Small intestine (tissue), 7 donors: ENCODE measurements around the gene HTRA3. TPM values are rescaled to one million over a fixed set of nuclear protein-coding genes. Genes with fewer than 3 reads are reported as not detected.
"Not testable (repeated sequence)": the region's sequence is repeated elsewhere in the genome, so short reads cannot be mapped to it uniquely, and the experiment has no call there.

Source experiments
- DNase-seq, 2 donors: peaks; one replicate each; pipeline versions ENCODE4 v3.0.0 to v3.0.0-alpha.2; 2013
- FAIRE-seq: peaks from 2 replicates; lab custom pipeline; 2012; peaks lifted over from hg19 to GRCh38; lab: Jason Lieb, UNC
- H3K27ac ChIP-seq, 3 donors: one replicate each; pipeline ENCODE4 v1.5.1; 2013; ENCODE audit warnings: low read length in 2 of 3, mild to moderate bottlenecking in 2 of 3, control low read depth in 1 of 3, inconsistent platforms in 1 of 3, low read depth in 1 of 3, moderate library complexity in 1 of 3
- H3K27me3 ChIP-seq, 3 donors: one replicate each; pipeline ENCODE4 v1.6.1; 2013; ENCODE audit warnings: low read length in 3 of 3, inconsistent platforms in 1 of 3; ENCODE audit not compliant: control insufficient read depth in 3 of 3, insufficient read depth in 3 of 3
- H3K36me3 ChIP-seq, 3 donors: one replicate each; pipeline ENCODE4 v1.6.1; 2013; ENCODE audit warnings: low read length in 3 of 3, inconsistent platforms in 1 of 3, low read depth in 1 of 3, mild to moderate bottlenecking in 1 of 3, moderate library complexity in 1 of 3; ENCODE audit not compliant: control insufficient read depth in 3 of 3, insufficient read depth in 2 of 3
- H3K4me1 ChIP-seq, 3 donors: one replicate each; pipeline ENCODE4 v1.6.1; 2013; ENCODE audit warnings: low read length in 2 of 3, inconsistent platforms in 1 of 3, low read depth in 1 of 3, mild to moderate bottlenecking in 1 of 3, moderate library complexity in 1 of 3; ENCODE audit not compliant: control insufficient read depth in 3 of 3, insufficient read depth in 2 of 3
- H3K4me3 ChIP-seq, 3 donors: one replicate each; pipeline ENCODE4 v1.5.1; 2013; ENCODE audit warnings: low read length in 3 of 3, control low read depth in 1 of 3, inconsistent platforms in 1 of 3, low read depth in 1 of 3, mild to moderate bottlenecking in 1 of 3, moderate library complexity in 1 of 3
- H3K9me3 ChIP-seq, 2 donors: one replicate each; pipeline ENCODE4 v1.6.1; 2013; ENCODE audit warnings: low read depth in 1 of 2, low read length in 1 of 2; ENCODE audit not compliant: control insufficient read depth in 2 of 2, insufficient read depth in 1 of 2
- WGBS, 3 donors: extraction: QIAGEN DNeasy Blood & Tissue Kit; methylation state at CpG; one replicate each; pipeline ENCODE4 v1.1.7; 2013; 5-methylcytosine and 5-hydroxymethylcytosine counted together
- polyA plus RNA-seq, 4 donors: library from polyadenylated mRNA; stranded (reverse) in 3 of 4; unstranded in 1 of 4; fragments of 200-250 nt in 3 of 4; fragments of 120-200 nt in 1 of 4; gene quantifications; one replicate each; pipeline versions ENCODE4 v1.2.1 to v1.2.3, GENCODE V29; 2013
- donor health status: healthy with polysubstance abuse.
- donor health status: control.
- donor health status: control.
- donor health status: Bipolar disorder and iron deficiency.
- donor health status: healthy.

Gene HTRA3
- polyA plus RNA-seq, 4 donors: 0.67 to 13.2 (median 6.1) TPM

DNA sequence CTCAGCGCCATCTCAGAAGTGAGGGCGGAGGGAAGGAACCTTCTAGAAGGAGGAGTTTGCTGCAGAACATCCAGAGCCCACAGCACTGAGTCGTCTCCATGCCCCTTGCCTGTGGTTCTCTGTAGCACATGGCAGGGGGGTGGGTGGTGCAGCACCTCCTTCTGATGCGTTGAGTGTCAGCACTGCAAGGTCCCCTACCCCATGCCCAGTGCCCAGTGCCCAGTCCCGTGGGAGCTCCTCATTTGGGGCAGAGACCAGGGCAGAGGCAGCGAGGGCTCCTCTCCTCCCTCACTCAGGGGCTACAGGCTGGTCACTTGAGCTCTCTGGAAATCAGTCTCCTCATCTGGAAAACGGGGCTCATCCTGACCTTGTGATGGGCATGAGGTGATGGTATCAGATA, 78.1 kb downstream of the HTRA3 start:
- peaks cover 0 to 11% (median 0%) of the 10 kb centered on the region in 3 donors for H3K4me1 ChIP-seq
- no peak overlapping the region for H3K27ac ChIP-seq
- DNase-seq: no peak
- no peaks in the 10 kb centered on the region for H3K9me3 ChIP-seq
- H3K4me3 ChIP-seq: no peak overlapping the region
- H3K36me3 ChIP-seq: no peaks in the 10 kb centered on the region
- 64 to 86% (median 70%) methylated on average over 7 of the region's 7 CpGs for WGBS, 3 donors
- no peaks in the 10 kb centered on the region for H3K27me3 ChIP-seq
- FAIRE-seq: no peak

DNA sequence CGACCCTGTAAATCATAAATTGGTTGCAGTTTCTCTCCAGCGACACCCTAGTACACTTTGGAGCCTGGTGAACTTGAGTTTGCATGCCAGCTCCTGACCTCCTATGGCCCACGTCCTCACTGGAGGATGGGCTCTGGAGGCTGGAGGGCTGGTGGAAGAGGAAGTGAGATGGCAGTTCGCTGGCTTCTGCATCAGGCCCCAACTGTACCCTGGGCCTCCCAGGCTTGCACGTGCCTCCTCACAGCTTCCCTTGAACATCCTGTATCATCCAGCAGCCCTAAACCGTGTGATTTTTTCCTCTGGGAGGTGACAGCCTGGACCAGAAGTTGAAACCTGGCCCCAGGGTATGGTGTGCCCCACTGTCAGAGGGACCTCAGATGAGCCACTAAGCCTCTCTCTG, 78.5 kb downstream of the HTRA3 start:
- H3K36me3 ChIP-seq: no peaks in the 10 kb centered on the region
- peaks cover 0 to 11% (median 0%) of the 10 kb centered on the region in 3 donors for H3K4me1 ChIP-seq
- no peak overlapping the region for H3K4me3 ChIP-seq
- no peak for FAIRE-seq
- H3K27ac ChIP-seq: no peak overlapping the region
- no peaks in the 10 kb centered on the region for H3K27me3 ChIP-seq
- no peak for DNase-seq
- WGBS, 3 donors: 47 to 56% (median 50%) methylated on average over 6 of the region's 6 CpGs
- H3K9me3 ChIP-seq: no peaks in the 10 kb centered on the region

DNA sequence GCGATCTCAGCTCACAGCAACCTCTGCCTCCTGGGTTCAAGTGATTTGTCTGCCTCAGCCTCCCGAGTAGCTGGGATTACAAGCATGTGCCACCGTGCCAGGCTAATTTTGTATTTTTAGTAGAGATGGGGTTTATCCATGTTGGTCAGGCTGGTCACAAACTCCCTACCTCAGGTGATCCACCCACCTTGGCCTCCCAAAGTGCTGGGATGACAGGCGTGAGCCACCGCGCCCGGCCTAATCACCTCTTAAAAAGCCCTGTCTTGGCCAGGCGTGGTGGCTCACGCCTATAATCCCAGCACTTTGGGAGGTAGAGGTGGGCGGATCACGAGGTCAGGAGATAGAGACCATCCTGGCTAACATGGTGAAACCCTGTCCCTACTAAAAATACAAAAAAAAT, 79.7 kb downstream of the HTRA3 start:
- DNase-seq, FAIRE-seq, H3K9me3 ChIP-seq, H3K36me3 ChIP-seq, H3K4me1 ChIP-seq, H3K4me3 ChIP-seq, H3K27me3 ChIP-seq, H3K27ac ChIP-seq: not testable (repeated sequence)
- WGBS, 3 donors: 73 to 89% (median 77%) methylated on average over 11 of the region's 11 CpGs

DNA sequence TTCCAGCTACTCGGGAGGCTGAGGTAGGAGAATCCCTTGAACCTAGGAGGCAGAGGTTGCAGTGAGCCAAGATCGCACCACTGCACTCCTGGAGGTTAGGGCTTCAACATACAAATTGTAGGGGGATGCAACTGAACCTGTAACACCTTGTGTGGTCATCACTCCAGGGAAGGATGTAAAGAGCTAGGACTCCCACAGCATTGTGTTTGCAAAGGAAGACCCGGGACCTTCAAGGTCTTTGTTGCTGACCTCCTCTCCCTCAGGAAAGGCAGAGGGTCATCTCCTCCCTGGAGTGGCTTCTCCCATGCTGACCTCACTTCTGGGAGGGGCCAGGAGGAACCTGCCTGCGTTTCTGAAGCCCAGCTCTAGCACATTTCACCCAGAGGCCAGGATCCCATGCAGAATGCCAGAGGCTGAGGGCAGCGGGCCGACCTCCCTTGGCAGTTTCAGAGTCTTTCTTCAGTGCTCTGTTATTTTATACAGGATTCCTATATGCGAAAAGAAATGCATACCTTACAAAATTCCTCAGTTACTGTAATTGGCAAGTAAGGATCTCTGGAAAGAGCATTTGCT, 80.2 kb downstream of the HTRA3 start:
- 75 to 81% (median 75%) methylated on average over 7 of the region's 7 CpGs for WGBS, 3 donors
- Histone ChIP-seq H3K4me3 (no peak overlapping the region), H3K36me3 (no peaks in the 10 kb centered on the region), H3K9me3 (no peaks in the 10 kb centered on the region), H3K4me1 (peaks cover 0 to 4% (median 0%) of the 10 kb centered on the region in 3 donors), H3K27ac (no peak overlapping the region), H3K27me3 (no peaks in the 10 kb centered on the region)
- FAIRE-seq: no peak
- DNase-seq: no peak

DNA sequence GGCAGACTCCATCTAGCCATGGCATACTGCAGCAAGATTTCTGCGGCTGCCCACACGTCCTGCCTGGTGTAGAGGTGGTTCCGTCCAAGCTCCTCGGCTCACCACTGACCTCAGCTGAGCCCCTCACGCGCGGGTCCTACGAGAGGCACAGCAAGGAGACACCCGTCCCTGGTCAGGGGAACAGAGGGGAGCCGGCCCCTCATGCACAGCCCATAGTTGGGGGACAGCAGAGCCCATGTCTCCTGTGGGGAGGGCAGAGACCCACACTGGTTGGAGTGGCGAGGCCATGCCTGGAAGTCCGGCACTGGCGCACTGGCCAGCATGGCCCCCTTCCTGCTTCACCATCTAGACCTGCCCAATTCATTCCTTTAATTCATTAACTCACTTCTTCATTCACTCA, 80.8 kb downstream of the HTRA3 start:
- H3K9me3 ChIP-seq: no peaks in the 10 kb centered on the region
- DNase-seq (no peak), FAIRE-seq (no peak)
- H3K4me1 ChIP-seq: peaks cover 0 to 4% (median 0%) of the 10 kb centered on the region in 3 donors
- H3K27me3 ChIP-seq: no peaks in the 10 kb centered on the region
- H3K27ac ChIP-seq: no peak overlapping the region
- no peak overlapping the region for H3K4me3 ChIP-seq
- 90 to 94% (median 94%) methylated on average over 13 of the region's 13 CpGs for WGBS, 3 donors
- no peaks in the 10 kb centered on the region for H3K36me3 ChIP-seq

DNA sequence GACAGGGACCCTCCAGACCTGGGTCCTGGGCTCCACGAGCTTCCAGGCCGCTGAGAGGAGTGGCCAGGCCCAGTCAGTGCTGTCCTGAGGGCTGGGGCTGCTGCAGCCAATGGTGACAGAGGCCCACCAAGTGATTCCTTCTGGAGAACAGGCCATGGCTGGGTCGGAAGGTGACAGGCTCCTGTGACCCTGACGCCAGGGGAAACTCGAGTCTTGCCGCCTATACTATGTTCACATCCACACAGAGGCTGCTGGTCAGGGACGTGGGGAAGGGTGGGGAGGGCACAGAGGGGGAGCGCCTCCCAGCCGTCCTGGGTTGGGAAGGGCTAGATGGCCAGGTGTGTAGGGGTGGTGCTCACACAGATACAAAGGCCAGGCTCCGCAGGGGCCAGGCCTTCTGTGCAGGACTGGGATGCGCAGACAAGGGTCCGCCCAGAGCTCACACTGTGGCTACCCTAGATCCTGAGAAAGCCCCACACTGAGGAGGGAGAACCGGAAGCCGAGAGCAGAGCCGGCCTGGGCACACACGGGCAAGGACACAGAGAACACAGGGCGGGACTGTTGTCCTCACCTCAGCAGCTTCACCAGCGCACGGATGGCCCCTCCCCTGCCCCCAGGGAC, 81.4 kb downstream of the HTRA3 start:
- 77 to 84% (median 80%) methylated on average over 17 to 19 of the region's 19 CpGs for WGBS, 3 donors

DNA sequence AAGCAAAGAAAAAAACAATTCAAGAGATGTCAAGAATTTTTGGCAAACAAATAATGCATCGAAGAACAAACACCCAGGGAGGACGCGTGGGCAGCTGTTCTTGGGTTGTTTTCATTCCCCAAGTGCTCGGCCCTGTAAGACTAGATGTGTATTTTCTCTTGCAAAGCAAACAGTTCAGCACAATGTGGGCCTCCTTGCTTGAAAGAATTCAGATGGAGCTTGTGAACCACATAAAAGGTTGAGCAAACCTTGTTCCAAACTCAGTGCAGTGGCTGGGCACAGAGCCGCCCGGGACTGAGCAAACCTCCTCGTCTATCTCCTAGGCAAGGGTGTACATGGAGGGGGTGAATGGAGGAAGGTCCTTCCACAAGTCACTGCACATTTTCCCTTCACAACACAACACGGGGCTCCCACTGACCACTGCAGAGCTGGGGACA, 82.4 kb downstream of the HTRA3 start:
- H3K9me3 ChIP-seq: no peaks in the 10 kb centered on the region
- FAIRE-seq (no peak), DNase-seq (no peak)
- no peak overlapping the region for H3K27ac ChIP-seq
- no peak overlapping the region for H3K4me3 ChIP-seq
- peaks cover 0 to 4% (median 0%) of the 10 kb centered on the region in 3 donors for H3K4me1 ChIP-seq
- H3K27me3 ChIP-seq: no peaks in the 10 kb centered on the region
- H3K36me3 ChIP-seq: no peaks in the 10 kb centered on the region
- WGBS, 3 donors: 48 to 60% (median 56%) methylated on average over 8 of the region's 8 CpGs

More for the DNA sequence above, 81.4 kb downstream of the HTRA3 start:
- H3K27ac ChIP-seq: no peak overlapping the region
- FAIRE-seq: no peak
- no peak for DNase-seq
- no peaks in the 10 kb centered on the region for H3K36me3 ChIP-seq
- no peaks in the 10 kb centered on the region for H3K9me3 ChIP-seq
- H3K4me3 ChIP-seq: no peak overlapping the region
- peaks cover 0 to 4% (median 0%) of the 10 kb centered on the region in 3 donors for H3K4me1 ChIP-seq
- H3K27me3 ChIP-seq: no peaks in the 10 kb centered on the region

DNA sequence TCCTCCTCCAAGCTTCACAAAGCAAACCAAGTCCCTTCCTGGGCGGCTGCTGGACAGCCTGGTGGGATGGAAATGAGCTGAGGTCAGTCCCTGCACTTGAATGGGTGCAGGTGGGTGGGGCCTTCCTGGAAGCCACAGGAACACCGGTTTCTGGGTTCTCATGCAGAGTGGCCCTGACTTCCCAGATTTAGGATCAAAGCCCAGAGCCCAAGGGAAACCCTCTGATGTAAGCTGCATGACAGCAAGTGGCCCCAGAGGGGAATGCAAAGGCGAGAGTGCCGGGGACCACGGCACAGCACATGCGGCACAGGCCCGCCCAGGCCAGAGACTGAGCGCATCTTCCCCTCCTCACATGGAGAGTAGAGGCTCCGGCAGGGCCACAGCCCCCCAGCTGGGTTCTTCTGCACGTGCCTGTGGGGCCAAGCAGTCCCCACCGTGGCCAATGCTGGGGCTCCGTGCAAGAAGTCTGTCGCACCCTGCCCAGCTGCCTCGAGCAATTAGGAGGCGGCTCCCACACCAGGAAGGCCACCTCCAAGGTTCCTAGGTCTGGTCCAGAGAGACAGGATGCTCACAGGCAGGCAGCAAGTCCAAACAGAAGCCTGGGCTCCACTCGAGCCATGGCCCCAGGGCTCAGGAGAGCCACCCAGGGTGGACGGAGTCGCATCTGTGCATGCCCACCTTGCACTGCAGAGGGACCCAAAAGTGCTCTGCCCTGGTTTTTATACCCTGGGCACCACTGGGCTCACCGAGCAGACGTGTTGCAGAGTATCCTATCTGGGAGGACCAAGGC, 83.0 kb downstream of the HTRA3 start:
- Histone ChIP-seq H3K27me3 (peaks cover 0 to 1% (median 0%) of the 10 kb centered on the region in 3 donors), H3K4me1 (peaks cover 0 to 4% (median 0%) of the 10 kb centered on the region in 3 donors), H3K27ac (no peak overlapping the region), H3K36me3 (no peaks in the 10 kb centered on the region), H3K9me3 (no peaks in the 10 kb centered on the region), H3K4me3 (no peak overlapping the region)
- no peak for DNase-seq
- no peak for FAIRE-seq
- 71 to 78% (median 72%) methylated on average over 20 of the region's 20 CpGs for WGBS, 3 donors
